H1 (cell line): Measurements from ENCODE around the gene PRKCZ. TPM values are rescaled to one million over a fixed set of nuclear protein-coding genes. Genes with fewer than 3 reads are reported as not detected.

ENCODE experiments used
- CTCF ChIA-PET: fragments of 300-600 bp; sonication (Branson Sonifier 250); formaldehyde crosslinking; loops from one replicate; lab custom pipeline; 2021; ENCODE audit not compliant: partially characterized antibody; lab: Charles Lee
- POLR2A ChIA-PET: fragments of 300-600 bp; sonication (Branson Sonifier 250); formaldehyde crosslinking; loops from one replicate; lab custom pipeline; 2021; ENCODE audit warnings: inconsistent platforms; ENCODE audit not compliant: partially characterized antibody; lab: Charles Lee
- DNase-seq, 2 experiments: peaks; one replicate each; pipeline versions ENCODE4 v3.0.0 to v3.0.0-alpha.2; 2010 to 2022; ENCODE audit warnings: low spot score in 2 of 2, low read depth in 1 of 2, mixed read lengths in 1 of 2
- FAIRE-seq: peaks from 2 replicates; lab custom pipeline; 2011; peaks lifted over from hg19 to GRCh38; lab: Jason Lieb, UNC
- H2AFZ ChIP-seq: 2 replicates; pipeline ENCODE4 v1.8.1; 2012; ENCODE audit warnings: low read length, inconsistent platforms
- H2AK5ac ChIP-seq: 2 replicates; pipeline ENCODE4 v1.6.1; 2013; ENCODE audit warnings: low read depth, low read length
- H2BK120ac ChIP-seq: replicated peaks from 2 replicates; pipeline ENCODE3; 2013; ENCODE audit warnings: low read depth, low read length, inconsistent platforms
- H2BK12ac ChIP-seq: 2 replicates; pipeline ENCODE4 v1.6.1; 2013; ENCODE audit warnings: low read depth, low read length
- H2BK15ac ChIP-seq: 2 replicates; pipeline ENCODE4 v1.6.1; 2013; ENCODE audit warnings: low read length
- H2BK20ac ChIP-seq: 2 replicates; pipeline ENCODE4 v1.6.1; 2013; ENCODE audit warnings: low read length
- H2BK5ac ChIP-seq: 2 replicates; pipeline ENCODE4 v1.6.1; 2013; ENCODE audit warnings: low read depth, low read length
- H3K14ac ChIP-seq: 2 replicates; pipeline ENCODE4 v1.6.1; 2013; ENCODE audit warnings: inconsistent platforms; ENCODE audit not compliant: insufficient read length
- H3K18ac ChIP-seq: 2 replicates; pipeline ENCODE4 v1.6.1; 2013; ENCODE audit warnings: low read length; ENCODE audit errors: extremely low read depth
- H3K23ac ChIP-seq: 2 replicates; pipeline ENCODE4 v1.6.1; 2013; ENCODE audit warnings: inconsistent platforms; ENCODE audit not compliant: insufficient read length
- H3K23me2 ChIP-seq: 2 replicates; pipeline ENCODE4 v1.6.1; 2013; ENCODE audit warnings: low read depth, low read length
- H3K27ac ChIP-seq: 2 replicates; pipeline ENCODE4 v1.6.1; 2011; ENCODE audit warnings: low read depth, low read length, inconsistent platforms
- H3K27me3 ChIP-seq, 4 experiments: replicated peaks in 1 of 4; 1 replicate in 1 of 4; 2 replicates in 3 of 4; pipeline versions ENCODE4 v1.6.1 to v1.8.1; 2011 to 2013; ENCODE audit warnings: low read length in 3 of 4, mild to moderate bottlenecking in 3 of 4, inconsistent platforms in 2 of 4, mixed read lengths in 2 of 4, moderate library complexity in 1 of 4; ENCODE audit not compliant: control insufficient read depth in 3 of 4, insufficient read depth in 3 of 4; ENCODE audit errors: extremely low read depth in 1 of 4
- H3K36me3 ChIP-seq, 4 experiments: 2 replicates each; pipeline versions ENCODE4 v1.6.1 to v1.8.1; 2011 to 2013; ENCODE audit warnings: mild to moderate bottlenecking in 4 of 4, low read length in 3 of 4, moderate library complexity in 2 of 4, control low read depth in 1 of 4, inconsistent platforms in 1 of 4; ENCODE audit not compliant: insufficient read depth in 4 of 4, control insufficient read depth in 2 of 4
- H3K4ac ChIP-seq: replicated peaks from 2 replicates; pipeline ENCODE3; 2013; ENCODE audit warnings: low read length, low read depth, mixed read lengths, inconsistent platforms; ENCODE audit not compliant: insufficient read length
- H3K4me1 ChIP-seq, 4 experiments: replicated peaks in 1 of 4; 1 replicate in 1 of 4; 2 replicates in 3 of 4; pipeline versions ENCODE4 v1.6.1 to v1.8.1; 2011 to 2013; ENCODE audit warnings: low read length in 3 of 4, inconsistent platforms in 2 of 4, mixed read lengths in 1 of 4; ENCODE audit not compliant: insufficient read depth in 4 of 4, control insufficient read depth in 3 of 4
- H3K4me2 ChIP-seq, 2 experiments: 2 replicates each; pipeline versions ENCODE4 v1.6.1 to v1.8.1; 2011 to 2013; ENCODE audit warnings: low read depth in 2 of 2, low read length in 2 of 2, control low read depth in 1 of 2, inconsistent platforms in 1 of 2, mild to moderate bottlenecking in 1 of 2; ENCODE audit not compliant: insufficient read depth in 1 of 2
- H3K4me3 ChIP-seq, 4 experiments: fragments of 200-600, 300-600 bp in 1 of 4; sonication (generic), shearing (Covaris generic), sonication (Bioruptor Twin) in 1 of 4; 2 replicates each; pipeline versions ENCODE4 v1.5.1 to v1.8.1; 2011 to 2016; ENCODE audit warnings: low read length in 4 of 4, low read depth in 3 of 4, control low read depth in 2 of 4, inconsistent platforms in 2 of 4, mild to moderate bottlenecking in 2 of 4, mixed read lengths in 1 of 4, moderate library complexity in 1 of 4; ENCODE audit not compliant: insufficient read depth in 2 of 4; ENCODE audit errors: extremely low read depth in 1 of 4
- H3K56ac ChIP-seq: replicated peaks from 2 replicates; pipeline ENCODE3; 2013; ENCODE audit warnings: low read depth, mild to moderate bottlenecking, mixed read lengths, low read length, inconsistent platforms; ENCODE audit not compliant: insufficient read length
- H3K79me1 ChIP-seq: 2 replicates; pipeline ENCODE4 v1.6.1; 2013; ENCODE audit warnings: low read depth, low read length, control low read depth
- H3K79me2 ChIP-seq, 2 experiments: 2 replicates each; pipeline versions ENCODE4 v1.6.1 to v1.8.1; 2012 to 2013; ENCODE audit warnings: low read length in 2 of 2, mild to moderate bottlenecking in 2 of 2, inconsistent platforms in 1 of 2; ENCODE audit not compliant: insufficient read depth in 2 of 2, control insufficient read depth in 1 of 2
- H3K9ac ChIP-seq, 4 experiments: replicated peaks in 1 of 4; 1 replicate in 1 of 4; 2 replicates in 3 of 4; pipeline versions ENCODE4 v1.6.1 to v1.8.1; 2011 to 2013; ENCODE audit warnings: low read depth in 3 of 4, low read length in 3 of 4, control low read depth in 2 of 4, mild to moderate bottlenecking in 2 of 4, moderate library complexity in 2 of 4, inconsistent platforms in 1 of 4; ENCODE audit errors: extremely low read depth in 1 of 4
- H3K9me3 ChIP-seq, 2 experiments: 2 replicates each; pipeline versions ENCODE4 v1.6.1 to v1.8.1; 2012 to 2013; ENCODE audit warnings: mild to moderate bottlenecking in 2 of 2, moderate library complexity in 2 of 2, control low read depth in 1 of 2, inconsistent platforms in 1 of 2, low read depth in 1 of 2, low read length in 1 of 2, mixed read lengths in 1 of 2; ENCODE audit not compliant: insufficient read depth in 2 of 2
- H4K20me1 ChIP-seq, 2 experiments: replicated peaks in 1 of 2; 2 replicates each; pipeline versions ENCODE3 to v1.8.1; 2011 to 2013; ENCODE audit warnings: inconsistent platforms in 2 of 2, low read length in 2 of 2, mild to moderate bottlenecking in 1 of 2; ENCODE audit not compliant: insufficient read depth in 2 of 2, control insufficient read depth in 1 of 2
- H4K5ac ChIP-seq: 2 replicates; pipeline ENCODE4 v1.6.1; 2013; ENCODE audit warnings: low read length, low read depth, mixed read lengths, inconsistent platforms; ENCODE audit not compliant: insufficient read length
- H4K8ac ChIP-seq: 2 replicates; pipeline ENCODE4 v1.8.0; 2013; ENCODE audit warnings: mild to moderate bottlenecking, moderate library complexity, low read length, inconsistent platforms; ENCODE audit not compliant: insufficient read depth; ENCODE audit errors: extremely low read depth
- H4K91ac ChIP-seq: replicated peaks from 2 replicates; pipeline ENCODE3; 2013; ENCODE audit warnings: low read length, mixed read lengths, inconsistent platforms; ENCODE audit not compliant: insufficient read length
- BRCA1 ChIP-seq: IDR thresholded peaks from 2 replicates; pipeline ENCODE4 v1.6.1; 2012; ENCODE audit warnings: low read depth, low read length, improper control_type of control experiment
- MAFK ChIP-seq: IDR thresholded peaks from 2 replicates; pipeline ENCODE4 v1.6.1; 2012; ENCODE audit warnings: low read depth, mild to moderate bottlenecking, improper control_type of control experiment, low read length
- POLR2AphosphoS5 ChIP-seq: IDR thresholded peaks from 2 replicates; pipeline ENCODE4 v1.6.1; 2011; ENCODE audit warnings: low read depth, low read length
- YY1 ChIP-seq: IDR thresholded peaks from 2 replicates; pipeline ENCODE4 v1.6.1; 2011; ENCODE audit warnings: low read depth, mild to moderate bottlenecking, low read length
- WGBS, 2 experiments: shearing (Covaris generic) in 1 of 2; methylation state at CpG; one replicate each; pipeline versions ENCODE4 v1.1.6 to v1.1.7; 2013 to 2015; ENCODE audit warnings: low lambda C conversion rate in 2 of 2, mixed read lengths in 2 of 2, inconsistent platforms in 1 of 2, low coverage in 1 of 2, missing lambda C conversion rate in 1 of 2; ENCODE audit not compliant: insufficient replicate concordance in 2 of 2, insufficient coverage in 1 of 2, insufficient read length in 1 of 2; ENCODE audit errors: extremely low coverage in 1 of 2, missing lambda C conversion rate in 1 of 2; 5-methylcytosine and 5-hydroxymethylcytosine counted together
- polyA plus RNA-seq, 7 experiments: library from polyadenylated mRNA; depleted of rRNA in 3 of 7; stranded (reverse) in 5 of 7; unstranded in 2 of 7; fragments of >200 nt in 5 of 7; fragments of 200-250 nt in 2 of 7; gene quantifications; 1 replicate in 5 of 7; 2 replicates in 1 of 7; 4 replicates in 1 of 7; pipeline versions ENCODE4 v1.2.1 to v1.2.3, GENCODE V29; 2011 to 2013; ENCODE audit warnings: missing spikeins in 2 of 7, mixed read lengths in 2 of 7
- total RNA-seq: library from RNA; stranded (reverse); fragmentation: NEBNext Ultra II Directional; extraction: Animal tissue kit (Norgen Biotek cat#: 25700); gene quantifications from 2 replicates; pipeline ENCODE4 v1.2.1, GENCODE V29; 2021
- TF ChIP-seq, protein P1 (sequence below): IDR thresholded peaks from 2 replicates; pipeline ENCODE4 v1.6.1; 2012; ENCODE audit warnings: inconsistent platforms

PRKCZ gene
- total and polyA plus RNA-seq, 2 of the 8 experiments (the other 6 are each of a cell fraction or from before 2014, with no cell fraction given), result 37.4 to 45.1 TPM

DNA sequence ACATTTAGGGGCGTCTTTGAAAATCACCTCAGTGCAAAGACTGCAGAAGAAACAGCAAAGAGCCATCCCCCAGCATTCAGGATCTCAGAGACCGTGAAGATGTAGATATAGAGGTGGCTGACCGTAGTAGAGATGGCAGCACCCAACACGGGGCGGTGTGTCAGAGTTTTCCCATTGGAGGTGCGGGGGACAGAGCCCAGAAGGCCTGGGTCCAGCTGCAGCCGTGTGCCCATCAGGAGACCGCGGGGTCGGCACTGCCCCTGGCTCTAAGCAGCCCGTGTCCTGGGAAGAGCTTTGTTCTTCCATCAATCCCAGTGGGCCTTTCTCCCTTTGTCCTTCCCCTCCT is 29.9 kb upstream of the PRKCZ start:
- Histone ChIP-seq H3K9me3 (no peaks in the 10 kb centered on the region), H3K27me3 (peaks cover 3 to 19% (median 14%) of the 10 kb centered on the region in 4 experiments), H4K8ac (no peak overlapping the region; the same call in 1 of the 2 replicates), H3K36me3 (no peaks in the 10 kb centered on the region), H2AK5ac (no peak overlapping the region), H3K9ac (no peak overlapping the region), H3K23me2 (peaks cover 7% of the 10 kb centered on the region; the same call in 1 of the 2 replicates), H2BK5ac (no peak overlapping the region), H3K27ac (no peak overlapping the region), H3K18ac (no peak overlapping the region), H2BK12ac (peak overlapping the region; percentile 27; the same call in 1 of the 2 replicates), H4K5ac (no peak overlapping the region), H2BK120ac (no peak overlapping the region), H2BK20ac (no peak overlapping the region), H3K4me2 (0 out of 4 replicates have a peak overlapping the region, but pooled peaks of 1 of the 2 experiments have one; percentile 46), H3K4me1 (peaks cover 0 to 10% (median 3%) of the 10 kb centered on the region in 4 experiments; a peak in 4 of 7 replicates), H2BK15ac (no peak overlapping the region), H4K20me1 (peaks cover 0 to 4% of the 10 kb centered on the region in 2 experiments), H3K4ac (no peak overlapping the region), H4K91ac (no peak overlapping the region), H3K14ac (no peak overlapping the region), H3K79me1 (no peaks in the 10 kb centered on the region), H3K56ac (no peak overlapping the region), H3K23ac (no peak overlapping the region), H2AFZ (no peak overlapping the region), H3K79me2 (no peaks in the 10 kb centered on the region), H3K4me3 (no peak overlapping the region)
- FAIRE-seq (no peak), DNase-seq (no peak)
- TF ChIP-seq, protein P1, sequence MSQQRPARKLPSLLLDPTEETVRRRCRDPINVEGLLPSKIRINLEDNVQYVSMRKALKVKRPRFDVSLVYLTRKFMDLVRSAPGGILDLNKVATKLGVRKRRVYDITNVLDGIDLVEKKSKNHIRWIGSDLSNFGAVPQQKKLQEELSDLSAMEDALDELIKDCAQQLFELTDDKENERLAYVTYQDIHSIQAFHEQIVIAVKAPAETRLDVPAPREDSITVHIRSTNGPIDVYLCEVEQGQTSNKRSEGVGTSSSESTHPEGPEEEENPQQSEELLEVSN, result no peak
- TF ChIP-seq BRCA1 (no peak), POLR2AphosphoS5 (no peak), MAFK (no peak), YY1 (no peak)
- POLR2A ChIA-PET, result interaction anchor here (0.7 to 3.7 kb wide), 2 partner anchors 10 to 12 kb away, joined by 3 to 11 read pairs; no protein-coding TSS in a partner anchor
- CTCF ChIA-PET, result interaction anchor here (0.6 to 8.0 kb wide), 6 partner anchors 20 to 154 kb away, joined by 3 to 66 read pairs (median 8); no protein-coding TSS in a partner anchor
- 87% methylated on average over 11 of the region's 11 CpGs; no CpG with 5 or more reads in 1 of the 2 experiments for WGBS, 2 experiments
